Peyer's patch (tissue), 4 donors: ENCODE data around the gene SNX20.

Experiments
- CTCF ChIP-seq, 6 experiments: fragments of 450-650 bp in 4 of 6; fragments of 200-600 bp in 2 of 6; sonication (generic) in 1 of 6; IDR thresholded peaks; one replicate each; pipeline ENCODE4 v1.5.1; 2017 to 2019; ENCODE audit warnings: antibody characterized with exemption in 6 of 6, mild to moderate bottlenecking in 3 of 6, moderate library complexity in 1 of 6
- POLR2A ChIP-seq, 2 donors: fragments of 450-650 bp; IDR thresholded peaks; one replicate each; pipeline ENCODE4 v1.5.1; 2017; ENCODE audit warnings: antibody characterized with exemption in 2 of 2, mild to moderate bottlenecking in 2 of 2, moderate library complexity in 2 of 2

GRCh38 chr16:50702725-50703124, 21.6 kb upstream of the SNX20 start:
- TF ChIP-seq POLR2A (IDR thresholded peaks at IDR 0.05): no peak
- TF ChIP-seq CTCF (IDR thresholded peaks at IDR 0.05): no peak
